Natural killer cell (primary cell): ENCODE measurements around the gene TENT5C. TPM values are rescaled to one million over a fixed set of nuclear protein-coding genes. Genes with fewer than 3 reads are reported as not detected.

Experiments used
- ATAC-seq, 3 donors: fragments of 150-1000 bp in 2 of 3; fragments of 200-7000 bp in 1 of 3; cut with Tn5 transposase; 1 replicate in 1 of 3; 2 replicates in 2 of 3; pipeline ENCODE4 v1.10.0; 2021; ENCODE audit warnings: mild to moderate bottlenecking in 2 of 3, moderate library complexity in 2 of 3
- DNase-seq, 2 donors: peaks; one replicate each; pipeline versions ENCODE4 v3.0.0 to v3.0.0-alpha.2; 2013 to 2021; ENCODE audit warnings: mixed read lengths in 1 of 2
- H3K27ac ChIP-seq: one replicate; pipeline ENCODE4 v1.5.1; 2013; ENCODE audit warnings: mild to moderate bottlenecking, low read length
- H3K27me3 ChIP-seq: one replicate; pipeline ENCODE4 v1.6.1; 2013; ENCODE audit warnings: low read length; ENCODE audit not compliant: control insufficient read depth, insufficient read depth
- H3K36me3 ChIP-seq: one replicate; pipeline ENCODE4 v1.6.1; 2013; ENCODE audit warnings: low read length; ENCODE audit not compliant: control insufficient read depth, insufficient read depth
- H3K4me1 ChIP-seq: one replicate; pipeline ENCODE4 v1.6.1; 2013; ENCODE audit warnings: low read length; ENCODE audit not compliant: control insufficient read depth, insufficient read depth
- H3K4me3 ChIP-seq: one replicate; pipeline ENCODE4 v1.5.1; 2013; ENCODE audit warnings: low read length
- H3K9me3 ChIP-seq: one replicate; pipeline ENCODE4 v1.6.1; 2013; ENCODE audit warnings: low read length; ENCODE audit not compliant: control insufficient read depth, insufficient read depth
- H3K27ac Mint-ChIP-seq, 2 donors: one replicate each; pipeline ENCODE4 v1.8.0; 2022; ENCODE audit warnings: mild to moderate bottlenecking in 2 of 2, mixed read lengths in 2 of 2, moderate library complexity in 1 of 2
- H3K27me3 Mint-ChIP-seq, 2 donors: one replicate each; pipeline ENCODE4 v1.8.0; 2022; ENCODE audit warnings: low read depth in 2 of 2, mixed read lengths in 2 of 2
- H3K36me3 Mint-ChIP-seq: one replicate; pipeline ENCODE4 v1.8.0; 2022; ENCODE audit warnings: mixed read lengths
- H3K4me1 Mint-ChIP-seq, 2 donors: one replicate each; pipeline ENCODE4 v1.8.0; 2022; ENCODE audit warnings: mixed read lengths in 2 of 2
- H3K4me3 Mint-ChIP-seq: one replicate; pipeline ENCODE4 v1.8.0; 2022; ENCODE audit warnings: mild to moderate bottlenecking, moderate library complexity, mixed read lengths
- H3K9me3 Mint-ChIP-seq, 2 donors: one replicate each; pipeline ENCODE4 v1.8.0; 2022; ENCODE audit warnings: mixed read lengths in 2 of 2
- WGBS: methylation state at CpG from one replicate; pipeline ENCODE4 v1.1.7; 2013; ENCODE audit warnings: missing lambda C conversion rate; ENCODE audit not compliant: insufficient coverage; 5-methylcytosine and 5-hydroxymethylcytosine counted together
- intact Hi-C: fragments of 100-400 bp; cut with micrococcal nuclease; formaldehyde crosslinking; loops from one replicate; pipeline ENCODE4 v1.14.2; 2022
- total RNA-seq, 4 donors: library from RNA; stranded (reverse); fragments of 120-200 nt in 1 of 4; gene quantifications; one replicate each; pipeline versions ENCODE4 v1.2.3 to v1.2.4, GENCODE V29; 2013 to 2022
- TF ChIP-seq, protein P1 (sequence below): fragments of 200-600 bp; IDR thresholded peaks from one replicate; pipeline ENCODE4 v1.8.0; 2022; ENCODE audit warnings: antibody characterized with exemption

The TENT5C gene
- total RNA-seq, 3 donors from 2014 or later (not counting 1 experiment from before 2014, with no cell fraction given) = 80.6 to 109 (median 90.9) TPM

DNA sequence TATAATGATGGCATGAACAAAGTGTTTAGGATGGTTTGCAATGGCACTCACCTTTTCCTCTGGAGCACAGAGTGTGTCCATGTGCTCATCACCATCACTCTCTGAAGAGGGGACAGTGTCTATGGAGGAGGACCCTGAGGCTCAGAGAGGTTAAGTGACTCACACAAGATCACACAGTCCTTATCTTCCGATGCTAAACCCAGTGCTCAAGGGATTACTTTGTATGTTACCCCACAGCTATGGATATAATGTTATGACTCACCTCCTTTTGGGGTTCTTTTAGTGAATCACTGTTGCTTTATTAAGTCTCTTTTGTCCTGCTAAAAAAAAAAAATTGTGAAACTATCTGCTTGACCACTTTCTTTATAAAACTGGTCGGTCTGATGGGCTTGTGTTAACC is 67.6 kb downstream of the TENT5C start:
- no peak overlapping the region for H3K4me3 ChIP-seq
- peak in 1 of 3 donors; percentile 25 for ATAC-seq
- WGBS = 80% methylated on average over 1 of the region's 2 CpGs
- H3K4me1 ChIP-seq = peaks cover 20% of the 10 kb centered on the region
- TF ChIP-seq, protein P1, sequence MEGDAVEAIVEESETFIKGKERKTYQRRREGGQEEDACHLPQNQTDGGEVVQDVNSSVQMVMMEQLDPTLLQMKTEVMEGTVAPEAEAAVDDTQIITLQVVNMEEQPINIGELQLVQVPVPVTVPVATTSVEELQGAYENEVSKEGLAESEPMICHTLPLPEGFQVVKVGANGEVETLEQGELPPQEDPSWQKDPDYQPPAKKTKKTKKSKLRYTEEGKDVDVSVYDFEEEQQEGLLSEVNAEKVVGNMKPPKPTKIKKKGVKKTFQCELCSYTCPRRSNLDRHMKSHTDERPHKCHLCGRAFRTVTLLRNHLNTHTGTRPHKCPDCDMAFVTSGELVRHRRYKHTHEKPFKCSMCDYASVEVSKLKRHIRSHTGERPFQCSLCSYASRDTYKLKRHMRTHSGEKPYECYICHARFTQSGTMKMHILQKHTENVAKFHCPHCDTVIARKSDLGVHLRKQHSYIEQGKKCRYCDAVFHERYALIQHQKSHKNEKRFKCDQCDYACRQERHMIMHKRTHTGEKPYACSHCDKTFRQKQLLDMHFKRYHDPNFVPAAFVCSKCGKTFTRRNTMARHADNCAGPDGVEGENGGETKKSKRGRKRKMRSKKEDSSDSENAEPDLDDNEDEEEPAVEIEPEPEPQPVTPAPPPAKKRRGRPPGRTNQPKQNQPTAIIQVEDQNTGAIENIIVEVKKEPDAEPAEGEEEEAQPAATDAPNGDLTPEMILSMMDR = no peak
- no peaks in the 10 kb centered on the region for H3K27me3 ChIP-seq
- peaks cover 8 to 13% of the 10 kb centered on the region in 2 donors for H3K4me1 Mint-ChIP-seq
- H3K4me3 Mint-ChIP-seq = no peak overlapping the region
- H3K9me3 Mint-ChIP-seq = no peaks in the 10 kb centered on the region
- no peak for DNase-seq
- H3K27me3 Mint-ChIP-seq = peaks cover 0 to 9% of the 10 kb centered on the region in 2 donors
- H3K27ac Mint-ChIP-seq = no peak overlapping the region
- no peak overlapping the region for H3K27ac ChIP-seq
- no peaks in the 10 kb centered on the region for H3K36me3 ChIP-seq
- no peaks in the 10 kb centered on the region for H3K9me3 ChIP-seq
- intact Hi-C loops = loop anchor here (5.0 kb wide), 2 partner anchors 79 to 116 kb away; no protein-coding TSS in a partner anchor
- no peaks in the 10 kb centered on the region for H3K36me3 Mint-ChIP-seq

DNA sequence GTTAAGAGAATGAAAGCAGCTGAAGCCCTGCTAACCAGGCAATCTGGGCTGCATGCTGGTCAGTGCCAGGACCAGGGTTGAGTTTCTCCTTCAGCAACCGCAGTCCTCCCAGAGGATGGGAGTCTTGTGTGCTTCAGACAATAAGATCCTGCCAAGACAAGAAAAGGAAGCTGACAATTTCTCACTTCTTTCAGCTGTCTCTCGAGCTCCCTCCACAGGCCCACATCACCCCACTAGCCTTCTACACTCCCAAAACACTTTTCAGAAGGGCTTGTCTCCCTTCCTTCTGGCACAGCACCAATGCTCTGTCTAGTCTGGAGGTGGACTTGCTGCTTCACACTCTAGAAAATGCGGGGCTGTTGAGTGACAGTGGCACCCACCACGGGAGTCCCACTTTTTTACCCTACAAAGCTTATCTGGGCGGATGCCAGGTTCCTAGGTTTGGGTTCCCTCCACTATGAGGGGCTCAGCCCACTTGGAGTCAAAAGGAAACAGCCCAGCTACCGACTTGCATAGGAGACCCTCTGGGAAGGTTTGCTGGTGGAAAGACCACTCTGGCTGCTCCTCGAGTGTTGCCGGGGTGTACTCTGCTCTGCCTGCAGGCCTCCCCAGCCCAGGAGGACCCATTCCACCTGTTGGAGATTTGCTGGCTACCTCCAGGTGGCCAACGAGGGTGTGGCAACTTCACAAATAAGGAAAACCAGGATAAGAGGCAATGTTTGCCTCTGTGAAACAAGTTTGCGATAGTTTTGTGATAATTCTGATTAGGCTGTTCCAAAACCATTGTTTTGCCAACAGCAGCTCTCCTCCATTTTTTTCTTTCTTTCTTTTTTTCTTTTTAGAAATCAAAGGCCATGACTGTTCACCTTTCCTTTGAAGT is 68.9 kb downstream of the TENT5C start:
- Histone ChIP-seq H3K27ac (no peak overlapping the region), H3K27me3 (no peaks in the 10 kb centered on the region), H3K4me1 (peaks cover 20% of the 10 kb centered on the region), H3K9me3 (no peaks in the 10 kb centered on the region), H3K4me3 (no peak overlapping the region), H3K36me3 (no peaks in the 10 kb centered on the region)
- Mint-ChIP-seq H3K27ac (peak overlapping the region in 1 of 2 donors; percentile 63), H3K4me3 (no peak overlapping the region), H3K36me3 (no peaks in the 10 kb centered on the region), H3K4me1 (peaks cover 8 to 13% of the 10 kb centered on the region in 2 donors), H3K27me3 (peaks cover 0 to 9% of the 10 kb centered on the region in 2 donors), H3K9me3 (no peaks in the 10 kb centered on the region)
- peak in 1 of 2 donors; percentile 82 for DNase-seq
- intact Hi-C loops = loop anchor here (1.0 to 5.0 kb wide), 4 partner anchors 78 to 162 kb away; no protein-coding TSS in a partner anchor
- WGBS = 68% methylated on average over 10 of the region's 10 CpGs
- ATAC-seq = peak; percentile 77 to 94 (median 91)
- TF ChIP-seq, protein P1 = peak; percentile 73

DNA sequence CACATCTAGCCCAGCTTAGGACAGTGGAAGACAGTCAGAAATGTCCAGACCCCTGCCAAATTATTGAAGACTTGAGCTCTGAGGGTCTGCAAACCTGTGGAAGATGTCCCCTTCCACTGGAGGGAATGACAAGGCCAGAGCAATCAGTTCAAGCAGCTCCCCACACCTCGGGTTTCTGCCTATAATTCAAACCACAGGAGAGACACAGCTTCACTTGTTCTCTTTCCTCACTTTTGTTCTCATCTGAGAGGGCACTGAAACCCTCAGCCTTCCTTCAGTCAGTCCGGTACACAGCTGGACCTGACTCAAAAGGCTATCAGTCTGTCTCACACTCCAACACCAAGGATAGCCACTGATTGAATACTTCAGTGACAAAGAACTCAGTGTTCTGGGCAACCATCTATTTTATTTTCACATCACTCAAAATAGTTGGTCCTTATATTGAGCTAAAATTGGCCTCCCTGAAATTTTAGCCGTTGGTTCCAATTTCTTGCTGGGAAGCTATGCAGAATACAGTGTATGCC is 70.1 kb downstream of the TENT5C start:
- H3K4me1 ChIP-seq = peaks cover 17% of the 10 kb centered on the region
- TF ChIP-seq, protein P1 = no peak
- H3K36me3 Mint-ChIP-seq = no peaks in the 10 kb centered on the region
- DNase-seq (no peak), ATAC-seq (no peak)
- H3K27ac ChIP-seq = no peak overlapping the region
- H3K4me1 Mint-ChIP-seq = peaks cover 8 to 13% of the 10 kb centered on the region in 2 donors
- H3K9me3 Mint-ChIP-seq = no peaks in the 10 kb centered on the region
- intact Hi-C loops = no loop called here
- WGBS = 80% methylated on average over 3 of the region's 3 CpGs
- peaks cover 0 to 6% of the 10 kb centered on the region in 2 donors for H3K27me3 Mint-ChIP-seq
- H3K4me3 Mint-ChIP-seq = no peak overlapping the region
- no peaks in the 10 kb centered on the region for H3K36me3 ChIP-seq
- H3K9me3 ChIP-seq = no peaks in the 10 kb centered on the region
- no peaks in the 10 kb centered on the region for H3K27me3 ChIP-seq
- no peak overlapping the region for H3K27ac Mint-ChIP-seq
- H3K4me3 ChIP-seq = no peak overlapping the region
